GM12878 (cell line): ENCODE results near the gene SCRN1. TPM values are rescaled to one million over a fixed set of nuclear protein-coding genes. Genes with fewer than 3 reads are reported as not detected.

ENCODE experiments used
- ATAC-seq: fragments of 200-7000 bp; cut with Tn5 transposase; 3 replicates; pipeline ENCODE4 v1.9.1; 2020; ENCODE audit warnings: mild to moderate bottlenecking, moderate library complexity
- BruUV-seq: library from RNA; stranded (reverse); fragments of 400-500 nt; replicated peaks from 2 replicates; lab custom pipeline; 2021; lab: Mats Ljungman, UMichigan
- CTCF ChIA-PET: fragments of 300-600 bp; sonication (Branson Sonifier 250); formaldehyde crosslinking; extraction: SDS; loops from one replicate; lab custom pipeline; 2021; ENCODE audit warnings: inconsistent platforms; lab: Yijun Ruan, JAX
- POLR2A ChIA-PET: fragments of 350-600 bp; formaldehyde crosslinking; extraction: SDS; loops from one replicate; lab custom pipeline; 2021; ENCODE audit warnings: inconsistent platforms; lab: Charles Lee
- RAD21 ChIA-PET: fragments of 300-600 bp; sonication (Branson Sonifier 250); formaldehyde crosslinking; loops from one replicate; lab custom pipeline; 2023; ENCODE audit warnings: antibody characterized with exemption; ENCODE audit not compliant: unreplicated experiment; lab: Charles Lee
- SMC1A ChIA-PET: fragments of 300-600 bp; sonication (Branson Sonifier 250); formaldehyde crosslinking; loops from one replicate; lab custom pipeline; 2023; ENCODE audit not compliant: unreplicated experiment, uncharacterized antibody; lab: Charles Lee
- DNase-seq: peaks from one replicate; pipeline ENCODE4 v3.0.0-alpha.2; 2011; ENCODE audit warnings: low read depth, low spot score
- FAIRE-seq: peaks from 3 replicates; lab custom pipeline; 2011; peaks lifted over from hg19 to GRCh38; lab: Jason Lieb, UNC
- H2AFZ ChIP-seq: 2 replicates; pipeline ENCODE4 v1.6.0; 2011; ENCODE audit warnings: low read depth, low read length, control low read depth; ENCODE audit not compliant: control insufficient read depth
- H3K27ac ChIP-seq: 2 replicates; pipeline ENCODE4 v1.5.1; 2011; ENCODE audit warnings: control low read depth; ENCODE audit not compliant: control insufficient read depth, insufficient read depth
- H3K27me3 ChIP-seq, 2 experiments: replicated peaks in 1 of 2; 2 replicates each; pipeline versions ENCODE4 v1.6.0 to v1.6.1; 2011; ENCODE audit warnings: low read length in 1 of 2; ENCODE audit not compliant: control insufficient read depth in 2 of 2, insufficient read depth in 2 of 2
- H3K36me3 ChIP-seq, 2 experiments: 2 replicates each; pipeline ENCODE4 v1.5.1; 2011; ENCODE audit warnings: low read length in 1 of 2; ENCODE audit not compliant: control insufficient read depth in 2 of 2, insufficient read depth in 2 of 2
- H3K4me1 ChIP-seq: 2 replicates; pipeline ENCODE4 v1.6.1; 2011; ENCODE audit warnings: mild to moderate bottlenecking, low read length, moderate library complexity, mixed read lengths; ENCODE audit not compliant: control insufficient read depth, insufficient read depth
- H3K4me2 ChIP-seq: 2 replicates; pipeline ENCODE4 v1.6.0; 2011; ENCODE audit warnings: control low read depth; ENCODE audit not compliant: control insufficient read depth, insufficient read depth
- H3K4me3 ChIP-seq: fragments of 200-600 bp; sonication (generic); 2 replicates; pipeline ENCODE4 v1.5.1; 2016
- H3K79me2 ChIP-seq: 2 replicates; pipeline ENCODE4 v1.6.0; 2011; ENCODE audit warnings: low read length; ENCODE audit not compliant: control insufficient read depth, insufficient read depth
- H3K9ac ChIP-seq: 2 replicates; pipeline ENCODE4 v1.8.0; 2011; ENCODE audit warnings: low read length, control low read depth, mixed read lengths; ENCODE audit not compliant: control insufficient read depth, insufficient read depth
- H3K9me3 ChIP-seq: replicated peaks from 3 replicates; pipeline ENCODE4 v1.5.1; 2011; ENCODE audit warnings: mild to moderate bottlenecking, low read length; ENCODE audit not compliant: control insufficient read depth, insufficient read depth
- H4K20me1 ChIP-seq: 2 replicates; pipeline ENCODE4 v1.6.0; 2011; ENCODE audit not compliant: control insufficient read depth, insufficient read depth
- CUX1 ChIP-seq: IDR thresholded peaks from 2 replicates; pipeline ENCODE4 v1.6.1; 2012; ENCODE audit warnings: improper control_type of control experiment, low read depth, low read length; ENCODE audit not compliant: insufficient replicate concordance
- E2F4 ChIP-seq: IDR thresholded peaks from 2 replicates; pipeline ENCODE4 v1.6.1; 2012; ENCODE audit warnings: low read depth, low read length, improper control_type of control experiment
- E2F8 ChIP-seq: fragments of 450-650 bp; IDR thresholded peaks from 2 replicates; pipeline ENCODE4 v1.6.1; 2018; ENCODE audit warnings: mild to moderate bottlenecking, low read depth, moderate library complexity; ENCODE audit not compliant: partially characterized antibody
- GATAD2B ChIP-seq: fragments of 450-650 bp; conservative IDR thresholded peaks from 2 replicates; pipeline ENCODE4 v1.6.1; 2017; ENCODE audit warnings: low read depth, mild to moderate bottlenecking, moderate library complexity
- JUND ChIP-seq: IDR thresholded peaks from 2 replicates; pipeline ENCODE4 v1.6.1; 2012; ENCODE audit warnings: low read depth, mild to moderate bottlenecking, low read length, improper control_type of control experiment, moderate library complexity
- LARP7 ChIP-seq: fragments of 450-650 bp; IDR thresholded peaks from 2 replicates; pipeline ENCODE4 v1.6.1; 2017; ENCODE audit warnings: mild to moderate bottlenecking
- MTA3 ChIP-seq: IDR thresholded peaks from 2 replicates; pipeline ENCODE4 v1.6.1; 2012; ENCODE audit warnings: low read length, inconsistent platforms, borderline replicate concordance
- NR2F1 ChIP-seq: fragments of 450-650 bp; conservative IDR thresholded peaks from 2 replicates; pipeline ENCODE4 v1.6.1; 2017; ENCODE audit warnings: mild to moderate bottlenecking
- PKNOX1 ChIP-seq: fragments of 450-650 bp; IDR thresholded peaks from 2 replicates; pipeline ENCODE4 v1.6.1; 2016; ENCODE audit warnings: mild to moderate bottlenecking
- POU2F2 ChIP-seq: IDR thresholded peaks from 3 replicates; pipeline ENCODE4 v1.6.1; 2011; ENCODE audit warnings: low read depth, mild to moderate bottlenecking, low read length, borderline replicate concordance
- TCF12 ChIP-seq: IDR thresholded peaks from 2 replicates; pipeline ENCODE4 v1.6.1; 2011; ENCODE audit warnings: low read depth, mild to moderate bottlenecking, low read length
- ZNF274 ChIP-seq: IDR thresholded peaks from one replicate; pipeline ENCODE4 v1.8.0; 2011; ENCODE audit not compliant: insufficient read length, insufficient read depth
- WGBS: methylation state at CpG from one replicate; pipeline ENCODE4 v1.1.6; 2016; ENCODE audit warnings: low lambda C conversion rate; ENCODE audit not compliant: insufficient replicate concordance, insufficient coverage; ENCODE audit errors: missing lambda C conversion rate; 5-methylcytosine and 5-hydroxymethylcytosine counted together
- in situ Hi-C: fragments of 300-500 bp; cut with MboI; formaldehyde crosslinking; loops from 9 replicates; pipeline ENCODE4 v1.14.3; 2018; ENCODE audit warnings: mixed read lengths
- intact Hi-C: fragments of 100-400 bp; cut with micrococcal nuclease; formaldehyde crosslinking; loops from one replicate; pipeline ENCODE4 v1.14.2; 2022; ENCODE audit not compliant: unreplicated experiment
- polyA plus RNA-seq, 11 experiments: library from polyadenylated mRNA; depleted of rRNA in 4 of 11; unstranded in 6 of 11; stranded (reverse) in 5 of 11; fragments of >200 nt; fragmentation: Nextera tagmentation in 4 of 11; fragmentation: Illumina TruSeq in 1 of 11; extraction: Ambion mirVana in 4 of 11; extraction: Trizol in 1 of 11; gene quantifications; 1 replicate in 1 of 11; 2 replicates in 10 of 11; pipeline versions ENCODE4 v1.2.1 to v1.2.3, GENCODE V29; 2011 to 2016; ENCODE audit warnings: inconsistent platforms in 2 of 11, missing spikeins in 2 of 11, low read depth in 1 of 11
- total RNA-seq, 4 experiments: library from RNA; depleted of rRNA in 3 of 4; stranded (reverse); fragments of >200 nt in 3 of 4; fragmentation: Illumina TruSeq in 1 of 4; extraction: Trizol in 1 of 4; gene quantifications; 2 replicates each; pipeline versions ENCODE4 v1.2.1 to v1.2.3, GENCODE V29; 2013 to 2021

The SCRN1 gene
- total and polyA plus RNA-seq, 10 of the 15 experiments (the other 5 are each of a cell fraction or from before 2014, with no cell fraction given): 11.1 to 67.6 (median 41.7) TPM

GRCh38 chr7:29976266-29976665, 13.3 kb downstream of the SCRN1 start (continued):
- TF ChIP-seq MTA3 (no peak), POU2F2 (no peak), E2F8 (no peak), GATAD2B (no peak), NR2F1 (no peak), JUND (no peak), PKNOX1 (no peak), TCF12 (no peak), LARP7 (no peak)

- H3K79me2 ChIP-seq: peaks cover 19% of the 10 kb centered on the region
- ChIA-PET RAD21 (interaction anchor here (1.2 to 1.6 kb wide), 2 partner anchors 11 to 87 kb away, joined by 3 to 4 read pairs; no protein-coding TSS in a partner anchor), SMC1A (interaction anchor here (0.8 to 1.5 kb wide), 4 partner anchors 8 to 46 kb away, joined by 3 to 4 read pairs (median 4); no protein-coding TSS in a partner anchor), POLR2A (interaction anchor here (2.6 kb wide), 1 partner anchor 10 kb away, joined by 8 read pairs; no protein-coding TSS in a partner anchor), CTCF (interaction anchor here (3.5 to 4.5 kb wide), 2 partner anchors 19 to 86 kb away, joined by 15 to 18 read pairs; no protein-coding TSS in a partner anchor)
- intact Hi-C loops (no loop called here), in situ Hi-C loops (no loop called here)
- no TSS peak for BruUV-seq
- no peak overlapping the region for H2AFZ ChIP-seq
- no peaks in the 10 kb centered on the region for H3K27me3 ChIP-seq
- H3K36me3 ChIP-seq: no peaks in the 10 kb centered on the region; a peak in 1 of 4 replicates
- no peak for FAIRE-seq
- DNase-seq: no peak
- no peaks in the 10 kb centered on the region for H3K9me3 ChIP-seq
- no peak for ATAC-seq
- no peaks in the 10 kb centered on the region for H4K20me1 ChIP-seq
- no peak overlapping the region for H3K4me3 ChIP-seq
- no peak overlapping the region for H3K4me2 ChIP-seq
- 100% methylated on average over 1 of the region's 1 CpG for WGBS
- H3K9ac ChIP-seq: no peak overlapping the region
- H3K27ac ChIP-seq: no peak overlapping the region
- peaks cover 3% of the 10 kb centered on the region; the same call in 1 of the 2 replicates for H3K4me1 ChIP-seq
- no peak for TF ChIP-seq NR2F1
- no peak for TF ChIP-seq E2F4
- no peak for TF ChIP-seq TCF12
- TF ChIP-seq CUX1: no peak
- no peak for TF ChIP-seq ZNF274
- TF ChIP-seq MTA3: no peak
Measured at GRCh38 chr7:29975561-29975960, 14.0 kb downstream of the SCRN1 start.
